ENCODE data around the gene AADAC. TPM values are rescaled to one million over a fixed set of nuclear protein-coding genes. Genes with fewer than 3 reads are reported as not detected.
"Not testable (repeated sequence)": the region's sequence is repeated elsewhere in the genome, so short reads cannot be mapped to it uniquely, and the experiment has no call there.

The AADAC gene
- total and polyA plus RNA-seq, 5 donors: 0.17 to 0.44 (median 0.42) TPM; not detected in 2

- peaks cover 3% of the 10 kb centered on the region for H3K4me1 ChIP-seq (ENCODE audit: control insufficient read depth, insufficient read depth, low read length)
- H3K27me3 ChIP-seq (ENCODE audit: control insufficient read depth, insufficient read depth): no peaks in the 10 kb centered on the region
- no peak for ATAC-seq
- H3K9me3 ChIP-seq (ENCODE audit: control insufficient read depth, low read length): no peaks in the 10 kb centered on the region
- DNase-seq: no peak
- H3K4me3 ChIP-seq (ENCODE audit: low read length): no peak overlapping the region
- no peak overlapping the region for H3K27ac ChIP-seq (ENCODE audit: low read length)
- intact Hi-C loops (cut with DNase I): no loop called here
- WGBS: 61% methylated on average over 4 of the region's 4 CpGs
Measured at GRCh38 chr3:151775314-151776258, 38.3 kb upstream of the AADAC start.

DNA sequence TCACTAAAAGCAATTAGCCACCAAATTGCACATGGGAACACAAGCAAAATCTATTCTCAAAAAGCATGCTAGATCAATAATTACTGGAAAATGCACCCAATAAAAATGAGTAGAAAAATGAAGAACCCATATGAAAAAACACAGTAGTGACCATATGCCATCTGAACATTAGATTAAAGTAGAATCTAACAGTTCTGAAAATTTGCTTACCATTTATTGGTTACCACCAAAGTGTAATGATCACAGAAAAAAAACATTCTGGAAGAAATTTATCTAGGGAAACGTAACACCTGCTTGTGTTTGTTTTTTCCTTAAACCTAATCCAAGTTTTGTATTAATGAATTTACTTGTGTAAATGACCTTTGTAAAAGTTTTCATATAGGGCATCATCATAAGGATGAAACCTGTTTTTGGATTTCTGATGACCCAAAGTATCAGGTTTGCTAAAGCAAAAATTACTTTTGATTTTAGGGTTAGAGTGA, 37.6 kb upstream of the AADAC start:
- intact Hi-C loops (cut with DNase I): no loop called here
- 83% methylated on average over 1 of the region's 1 CpG for WGBS
- H3K4me1 ChIP-seq (ENCODE audit: control insufficient read depth, insufficient read depth, low read length): peaks cover 3% of the 10 kb centered on the region
- DNase-seq: no peak
- no peaks in the 10 kb centered on the region for H3K27me3 ChIP-seq (ENCODE audit: control insufficient read depth, insufficient read depth)
- H3K27ac ChIP-seq (ENCODE audit: low read length): no peak overlapping the region
- no peaks in the 10 kb centered on the region for H3K9me3 ChIP-seq (ENCODE audit: control insufficient read depth, low read length)
- no peak overlapping the region for H3K4me3 ChIP-seq (ENCODE audit: low read length)
- ATAC-seq: no peak

DNA sequence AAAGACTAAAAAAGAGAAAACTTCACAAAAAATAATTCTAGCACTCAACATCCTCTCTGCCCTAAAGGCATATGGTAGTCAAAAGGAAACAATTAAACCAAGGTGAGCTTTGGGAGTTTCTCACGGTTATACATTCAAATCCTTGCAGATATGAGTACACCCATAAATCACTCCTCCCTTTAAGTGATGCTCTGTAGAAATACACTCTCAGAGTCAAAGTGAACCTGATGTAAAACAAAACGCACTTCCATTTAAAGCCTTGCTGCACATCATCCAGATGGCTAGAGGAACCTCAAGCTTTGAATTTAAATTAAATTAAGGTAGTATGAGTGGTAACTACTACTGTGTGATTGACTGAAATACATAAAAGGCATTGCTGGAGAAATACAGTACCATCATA, 36.0 kb upstream of the AADAC start:
- H3K9me3 ChIP-seq (ENCODE audit: control insufficient read depth, low read length): no peaks in the 10 kb centered on the region
- H3K27ac ChIP-seq (ENCODE audit: low read length): no peak overlapping the region
- intact Hi-C loops (cut with DNase I): no loop called here
- H3K4me1 ChIP-seq (ENCODE audit: control insufficient read depth, insufficient read depth, low read length): no peaks in the 10 kb centered on the region
- no peaks in the 10 kb centered on the region for H3K27me3 ChIP-seq (ENCODE audit: control insufficient read depth, insufficient read depth)
- no peak overlapping the region for H3K4me3 ChIP-seq (ENCODE audit: low read length)
- ATAC-seq: no peak
- WGBS: 94% methylated on average over 2 of the region's 2 CpGs
- DNase-seq: no peak

DNA sequence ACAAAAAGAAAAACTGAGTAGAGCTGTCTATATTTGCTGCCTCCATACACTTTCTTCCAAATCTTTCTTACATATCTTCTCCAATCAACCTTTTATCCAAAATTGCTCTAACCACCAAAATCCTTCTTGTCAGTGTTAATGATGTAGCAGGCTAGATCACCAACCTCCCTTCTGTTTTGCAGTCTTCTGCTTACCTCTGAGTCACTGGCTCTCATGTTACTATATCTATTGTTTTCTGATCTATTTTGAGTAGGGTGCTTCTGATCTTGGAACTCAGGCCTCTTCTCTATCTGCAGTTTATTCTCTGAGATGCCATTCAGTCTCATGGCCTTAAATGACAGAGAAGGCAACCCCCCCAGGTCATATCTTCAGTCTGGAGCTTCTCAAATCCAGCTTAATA, 26.3 kb upstream of the AADAC start:
- H3K4me3 ChIP-seq (ENCODE audit: low read length): no peak overlapping the region
- intact Hi-C loops (cut with DNase I): no loop called here
- ATAC-seq (no peak), DNase-seq (no peak)
- no peak overlapping the region for H3K27ac ChIP-seq (ENCODE audit: low read length)
- H3K9me3 ChIP-seq (ENCODE audit: control insufficient read depth, low read length): no peaks in the 10 kb centered on the region
- H3K4me1 ChIP-seq (ENCODE audit: control insufficient read depth, insufficient read depth, low read length): no peaks in the 10 kb centered on the region
- no peaks in the 10 kb centered on the region for H3K27me3 ChIP-seq (ENCODE audit: control insufficient read depth, insufficient read depth)

DNA sequence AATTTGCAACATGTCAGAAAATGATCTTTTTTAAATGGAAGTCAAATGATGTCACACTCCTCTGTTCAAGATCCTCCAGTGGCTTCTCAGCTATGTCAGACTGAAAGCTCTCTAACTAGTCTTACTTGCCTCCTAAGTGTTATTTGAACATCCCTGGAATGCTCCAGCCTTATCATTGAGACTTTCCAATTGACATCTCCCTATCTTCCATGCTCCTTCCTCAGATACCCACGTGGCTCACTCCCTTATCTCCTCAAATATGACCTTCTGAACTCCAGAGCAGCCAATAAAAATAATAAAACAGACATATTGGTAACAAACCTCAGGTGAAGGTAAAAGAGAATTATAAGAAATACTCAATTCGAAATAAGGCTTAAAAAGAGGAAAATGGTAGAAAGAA, 25.5 kb upstream of the AADAC start:
- WGBS: 59% methylated on average over 2 of the region's 2 CpGs
- ATAC-seq: no peak
- Histone ChIP-seq H3K27ac (ENCODE audit: low read length) (no peak overlapping the region), H3K9me3 (ENCODE audit: control insufficient read depth, low read length) (no peaks in the 10 kb centered on the region), H3K27me3 (ENCODE audit: control insufficient read depth, insufficient read depth) (no peaks in the 10 kb centered on the region), H3K4me1 (ENCODE audit: control insufficient read depth, insufficient read depth, low read length) (no peaks in the 10 kb centered on the region), H3K4me3 (ENCODE audit: low read length) (no peak overlapping the region)
- intact Hi-C loops (cut with DNase I): no loop called here
- DNase-seq: no peak

DNA sequence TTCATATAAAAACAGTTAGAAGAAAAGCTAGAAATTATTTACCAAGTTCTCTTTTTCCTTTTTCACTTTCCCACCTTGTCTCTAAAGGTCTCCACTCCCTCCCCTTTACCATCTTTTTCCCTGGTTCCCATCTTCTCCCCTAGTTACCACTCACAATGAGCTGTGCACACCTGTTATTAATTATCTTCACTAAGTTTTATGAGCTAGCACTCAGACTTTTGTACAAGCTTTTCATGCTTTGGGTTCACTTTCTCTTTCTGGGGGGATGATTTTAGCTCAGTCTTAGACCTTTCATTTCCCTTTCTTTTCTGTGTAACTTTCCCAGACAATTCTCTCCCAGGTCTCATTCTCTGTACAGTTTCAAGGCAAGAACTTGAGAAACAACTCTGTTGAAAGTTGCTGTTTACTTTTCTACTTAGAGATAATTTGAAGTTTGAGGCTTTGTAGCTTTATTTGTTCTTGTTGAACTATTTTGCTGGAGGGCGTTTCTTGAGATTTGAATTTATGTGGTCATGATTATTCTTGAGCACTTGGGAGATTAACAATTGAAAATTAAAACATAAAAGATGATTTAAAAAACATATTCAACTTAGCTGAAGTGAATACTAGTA, 24.0 kb upstream of the AADAC start:
- Histone ChIP-seq H3K27me3 (ENCODE audit: control insufficient read depth, insufficient read depth) (no peaks in the 10 kb centered on the region), H3K4me1 (ENCODE audit: control insufficient read depth, insufficient read depth, low read length) (no peaks in the 10 kb centered on the region), H3K4me3 (ENCODE audit: low read length) (no peak overlapping the region), H3K9me3 (ENCODE audit: control insufficient read depth, low read length) (no peaks in the 10 kb centered on the region), H3K27ac (ENCODE audit: low read length) (no peak overlapping the region)
- no peak for DNase-seq
- intact Hi-C loops (cut with DNase I): no loop called here
- ATAC-seq: no peak
- WGBS: 70% methylated on average over 1 of the region's 1 CpG

DNA sequence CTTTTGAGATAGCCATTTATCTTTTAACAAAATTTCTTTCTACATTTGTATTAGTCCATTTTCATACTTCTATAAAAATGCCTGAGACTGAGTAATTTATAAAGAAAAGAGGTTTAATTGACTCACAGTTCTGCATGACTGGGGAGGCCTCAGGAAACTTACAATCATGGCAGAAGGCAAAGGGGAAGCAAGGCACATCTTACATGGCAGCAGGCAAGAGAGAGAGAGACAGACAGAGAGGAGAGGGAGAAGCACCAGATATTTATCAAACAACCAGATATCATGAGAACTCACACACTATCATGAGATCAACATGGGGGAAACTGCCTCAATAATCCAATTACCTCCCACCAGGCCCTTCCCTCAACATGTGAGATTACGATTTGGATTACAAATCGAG, 23.2 kb upstream of the AADAC start:
- 91% methylated on average over 2 of the region's 2 CpGs for WGBS
- DNase-seq; H3K4me1 ChIP-seq (ENCODE audit: control insufficient read depth, insufficient read depth, low read length); H3K27ac ChIP-seq (ENCODE audit: low read length); H3K27me3 ChIP-seq (ENCODE audit: control insufficient read depth, insufficient read depth); H3K4me3 ChIP-seq (ENCODE audit: low read length); ATAC-seq; H3K9me3 ChIP-seq (ENCODE audit: control insufficient read depth, low read length); intact Hi-C loops (cut with DNase I): not testable (repeated sequence)

DNA sequence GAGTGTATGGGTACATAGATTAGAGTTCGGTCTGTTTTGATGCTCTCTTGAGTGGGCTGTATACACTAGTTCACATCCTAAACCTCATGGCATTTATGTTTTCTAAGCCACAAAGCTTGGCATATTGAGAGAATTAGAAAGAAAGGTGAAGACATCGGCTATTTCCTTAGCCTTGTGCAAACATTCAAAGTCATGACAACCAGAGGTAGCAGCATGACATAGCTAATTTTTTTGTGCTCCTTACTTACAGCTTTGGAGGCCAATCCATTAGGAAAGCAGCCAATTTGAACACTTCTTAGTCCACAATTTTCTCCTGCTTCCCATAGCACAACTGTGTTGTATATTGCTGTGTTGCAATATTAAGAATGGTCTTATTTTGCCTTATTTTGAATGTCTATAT, 21.5 kb upstream of the AADAC start:
- Histone ChIP-seq H3K4me1 (ENCODE audit: control insufficient read depth, insufficient read depth, low read length) (no peaks in the 10 kb centered on the region), H3K4me3 (ENCODE audit: low read length) (no peak overlapping the region), H3K9me3 (ENCODE audit: control insufficient read depth, low read length) (no peaks in the 10 kb centered on the region), H3K27ac (ENCODE audit: low read length) (no peak overlapping the region), H3K27me3 (ENCODE audit: control insufficient read depth, insufficient read depth) (no peaks in the 10 kb centered on the region)
- ATAC-seq (no peak), DNase-seq (no peak)
- 83% methylated on average over 2 of the region's 2 CpGs for WGBS
- intact Hi-C loops (cut with DNase I): no loop called here

- no peak overlapping the region for H3K4me3 ChIP-seq (ENCODE audit: low read length)
- H3K4me1 ChIP-seq (ENCODE audit: control insufficient read depth, insufficient read depth, low read length): no peaks in the 10 kb centered on the region
- no peaks in the 10 kb centered on the region for H3K27me3 ChIP-seq (ENCODE audit: control insufficient read depth, insufficient read depth)
- H3K9me3 ChIP-seq (ENCODE audit: control insufficient read depth, low read length): no peaks in the 10 kb centered on the region
- intact Hi-C loops (cut with DNase I): no loop called here
- DNase-seq (no peak), ATAC-seq (no peak)
- 64% methylated on average over 2 of the region's 2 CpGs for WGBS
- no peak overlapping the region for H3K27ac ChIP-seq (ENCODE audit: low read length)
Measured at GRCh38 chr3:151793636-151794035, 20.3 kb upstream of the AADAC start.

- no peaks in the 10 kb centered on the region for H3K27me3 ChIP-seq (ENCODE audit: control insufficient read depth, insufficient read depth)
- intact Hi-C loops (cut with DNase I): no loop called here
- H3K4me3 ChIP-seq (ENCODE audit: low read length): no peak overlapping the region
- DNase-seq: no peak
- WGBS: 91% methylated on average over 2 of the region's 2 CpGs
- no peak for ATAC-seq
- H3K4me1 ChIP-seq (ENCODE audit: control insufficient read depth, insufficient read depth, low read length): no peaks in the 10 kb centered on the region
- H3K9me3 ChIP-seq (ENCODE audit: control insufficient read depth, low read length): no peaks in the 10 kb centered on the region
- H3K27ac ChIP-seq (ENCODE audit: low read length): no peak overlapping the region
Measured at GRCh38 chr3:151794080-151794479, 19.8 kb upstream of the AADAC start.

- intact Hi-C loops (cut with DNase I): no loop called here
Measured at GRCh38 chr3:151795276-151795675, 18.6 kb upstream of the AADAC start.

More at GRCh38 chr3:151795276-151795675, 18.6 kb upstream of the AADAC start:
- Histone ChIP-seq H3K4me3 (ENCODE audit: low read length) (no peak overlapping the region), H3K4me1 (ENCODE audit: control insufficient read depth, insufficient read depth, low read length) (no peaks in the 10 kb centered on the region), H3K9me3 (ENCODE audit: control insufficient read depth, low read length) (no peaks in the 10 kb centered on the region), H3K27ac (ENCODE audit: low read length) (no peak overlapping the region), H3K27me3 (ENCODE audit: control insufficient read depth, insufficient read depth) (no peaks in the 10 kb centered on the region)
- DNase-seq (no peak), ATAC-seq (no peak)
- WGBS: 93% methylated on average over 4 of the region's 4 CpGs
